NCI-H446 treated with DMSO at 0.1 percent for 48 hours (cell line): Measurements from ENCODE around the gene PCDH1.
"Not testable (repeated sequence)": the region's sequence is repeated elsewhere in the genome, so short reads cannot be mapped to it uniquely, and the experiment has no call there.

Experiments
- DNase-seq: peaks from one replicate; lab custom pipeline; 2025; lab: John Stamatoyannopoulos, UW

PCDH1 gene

GRCh38 chr5:141878186-141878710, at the start of gene PCDH1:
Gene PCDH1 (minus strand): TSS chr5:141878410. CDS start chr5:141878262, 148 bp downstream.
- DNase-seq = no peak

DNA sequence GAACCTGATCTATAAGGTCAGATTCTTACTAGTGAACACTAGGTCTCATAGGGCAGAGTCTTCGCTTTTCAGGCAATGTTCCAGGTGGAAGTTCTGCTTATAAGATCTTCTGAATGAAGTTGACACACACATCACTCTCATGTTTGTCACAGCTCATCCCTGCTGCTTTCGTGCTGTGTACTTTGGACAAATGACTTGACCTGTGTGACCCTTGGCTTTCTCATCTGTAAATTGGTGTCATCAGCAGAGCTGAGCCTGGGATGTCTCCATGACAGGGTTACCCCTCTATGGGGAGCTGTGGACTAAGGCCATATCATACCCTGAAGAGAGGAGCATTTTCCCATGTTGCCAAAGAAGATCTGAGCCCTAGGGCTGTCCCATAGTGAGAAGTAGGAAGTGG, 48.2 kb upstream of the PCDH1 start:
- DNase-seq = no peak

DNA sequence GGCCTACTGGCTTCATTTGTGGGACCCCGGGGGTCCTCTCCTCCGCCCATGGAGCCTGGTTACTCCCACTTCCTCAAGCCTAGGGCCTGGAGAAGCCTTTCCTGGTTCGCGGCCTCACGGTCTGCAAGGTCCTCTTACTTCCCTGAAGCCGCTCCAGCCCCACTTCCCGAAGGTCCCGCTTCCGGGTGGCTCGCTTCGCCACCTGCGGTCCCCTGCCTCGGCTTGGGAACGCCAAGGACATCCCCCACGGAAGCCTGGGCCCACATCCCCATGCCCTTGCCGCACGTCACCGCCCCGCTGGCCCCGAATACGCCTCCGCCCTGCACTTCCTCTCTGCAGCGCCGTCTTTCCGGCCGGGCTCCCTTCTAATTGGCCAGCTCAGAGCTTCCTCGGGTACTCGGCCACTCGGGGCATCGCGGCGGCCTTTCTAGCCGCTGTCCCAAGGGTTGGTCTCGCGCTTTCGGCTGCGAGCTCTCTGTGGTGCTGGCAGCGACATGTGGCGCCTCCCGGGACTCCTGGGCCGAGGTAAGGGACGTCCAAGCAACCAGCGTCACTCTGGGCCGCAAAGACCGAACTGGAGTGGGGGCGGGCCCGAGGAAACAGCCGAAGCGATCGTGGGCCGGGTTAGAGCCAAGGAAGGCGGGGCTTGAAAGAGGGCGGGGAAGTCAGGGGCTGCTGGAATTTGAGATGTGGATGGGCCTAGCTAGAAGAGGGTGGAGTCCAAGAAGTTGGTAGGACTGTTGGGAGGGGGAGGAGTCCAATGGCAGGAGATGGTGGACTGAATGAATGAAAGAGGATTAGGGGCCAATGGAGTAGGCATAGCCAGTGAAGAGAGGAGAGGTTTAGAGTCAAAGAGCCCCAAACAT, 45.5 kb upstream of the PCDH1 start, which contains the start of gene DELE1:
Gene DELE1 (plus strand): TSS at position 424 of the 866 bp plus-strand sequence. CDS start 71 bp downstream, at position 495.
- DNase-seq = peak; percentile 86

GRCh38 chr5:141922827-141923447, 44.7 kb upstream of the PCDH1 start:
- DNase-seq = not testable (repeated sequence)

- DNase-seq = no peak
Measured at GRCh38 chr5:141920771-141921170, 42.6 kb upstream of the PCDH1 start.

DNA sequence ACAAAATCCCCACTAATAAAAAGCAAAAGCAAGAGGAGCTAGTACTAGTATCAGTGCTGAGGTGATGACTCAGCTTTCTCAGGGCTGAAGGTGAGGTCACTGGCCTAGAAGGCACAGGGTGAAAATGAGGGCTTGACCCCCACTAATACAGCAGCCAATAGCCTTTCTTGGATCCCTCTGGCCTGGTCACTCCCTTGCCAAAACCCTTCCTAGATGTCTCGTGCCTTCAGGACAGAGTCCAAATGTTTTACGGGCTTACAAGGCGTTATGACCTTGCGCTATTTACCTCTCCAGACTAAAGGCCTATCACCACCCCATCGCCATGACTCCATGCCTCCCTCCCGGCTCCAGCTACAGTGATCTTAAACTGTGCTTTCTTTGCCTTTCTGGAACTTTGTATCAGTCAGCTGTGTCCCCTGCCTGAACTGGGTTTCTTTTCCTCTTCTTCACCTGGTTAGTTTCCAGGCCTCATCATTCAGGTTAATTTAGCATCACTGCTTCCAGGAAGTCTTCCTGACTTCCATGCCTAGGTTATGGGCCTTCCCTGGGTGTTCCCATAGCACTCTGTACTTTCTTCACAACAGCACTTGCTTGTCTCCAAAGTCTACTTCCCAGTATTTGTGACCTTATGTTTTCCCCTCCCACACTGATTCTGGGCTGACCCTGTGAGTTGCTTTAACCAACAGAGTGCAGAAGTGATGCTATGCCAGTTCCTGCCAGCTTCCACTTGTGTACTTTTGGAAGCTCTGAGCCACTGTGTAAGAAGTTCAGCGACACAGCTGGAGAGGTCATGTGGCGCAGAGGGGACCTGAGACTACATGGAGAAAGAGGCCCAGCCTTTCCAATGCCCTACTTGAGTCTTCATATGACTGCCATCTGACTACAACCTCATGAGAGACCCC, 41.3 kb upstream of the PCDH1 start:
- no peak for DNase-seq

- no peak for DNase-seq
Measured at GRCh38 chr5:141917760-141918159, 39.5 kb upstream of the PCDH1 start.

DNA sequence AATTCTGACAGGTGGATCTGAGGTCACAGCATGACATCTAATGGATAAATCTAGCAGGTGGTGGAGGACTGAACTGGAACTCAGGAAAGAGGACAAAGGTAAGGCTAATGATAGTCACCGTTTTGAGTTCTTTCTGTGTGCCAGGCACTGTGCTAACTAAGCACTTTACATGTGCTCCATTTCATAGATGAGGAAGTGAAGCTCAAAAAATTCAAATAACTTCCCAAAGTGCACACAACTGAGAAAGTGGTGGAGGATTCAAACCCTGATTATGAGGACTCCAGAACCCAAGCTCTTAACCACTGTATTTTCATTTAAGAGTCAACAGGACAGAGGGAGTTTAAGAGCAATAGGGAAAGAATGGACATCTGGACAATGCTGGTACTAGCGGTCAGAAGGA, 38.3 kb upstream of the PCDH1 start:
- DNase-seq = no peak

GRCh38 chr5:141915881-141916336, 37.7 kb upstream of the PCDH1 start:
- no peak for DNase-seq

DNA sequence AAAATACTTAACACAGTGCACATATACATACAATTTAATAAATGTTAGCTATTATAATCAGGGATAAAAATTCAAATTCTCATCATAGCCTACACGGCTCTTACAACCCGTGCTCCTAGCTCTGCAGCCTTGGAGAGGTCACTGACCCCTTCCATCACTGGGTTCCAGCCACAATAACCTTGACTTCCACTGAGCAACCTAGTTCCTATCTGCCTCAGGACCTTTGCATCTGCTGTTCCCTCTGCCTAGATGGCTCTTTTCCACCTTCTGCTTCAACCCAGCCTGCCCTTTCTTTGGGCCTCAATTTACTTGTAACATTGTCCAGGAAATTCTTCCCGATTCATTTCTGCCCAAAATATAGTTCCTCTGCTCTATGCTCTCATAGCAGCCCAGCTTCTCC, 36.6 kb upstream of the PCDH1 start:
- no peak for DNase-seq

GRCh38 chr5:141914199-141914743, 36.1 kb upstream of the PCDH1 start:
- DNase-seq = no peak

DNA sequence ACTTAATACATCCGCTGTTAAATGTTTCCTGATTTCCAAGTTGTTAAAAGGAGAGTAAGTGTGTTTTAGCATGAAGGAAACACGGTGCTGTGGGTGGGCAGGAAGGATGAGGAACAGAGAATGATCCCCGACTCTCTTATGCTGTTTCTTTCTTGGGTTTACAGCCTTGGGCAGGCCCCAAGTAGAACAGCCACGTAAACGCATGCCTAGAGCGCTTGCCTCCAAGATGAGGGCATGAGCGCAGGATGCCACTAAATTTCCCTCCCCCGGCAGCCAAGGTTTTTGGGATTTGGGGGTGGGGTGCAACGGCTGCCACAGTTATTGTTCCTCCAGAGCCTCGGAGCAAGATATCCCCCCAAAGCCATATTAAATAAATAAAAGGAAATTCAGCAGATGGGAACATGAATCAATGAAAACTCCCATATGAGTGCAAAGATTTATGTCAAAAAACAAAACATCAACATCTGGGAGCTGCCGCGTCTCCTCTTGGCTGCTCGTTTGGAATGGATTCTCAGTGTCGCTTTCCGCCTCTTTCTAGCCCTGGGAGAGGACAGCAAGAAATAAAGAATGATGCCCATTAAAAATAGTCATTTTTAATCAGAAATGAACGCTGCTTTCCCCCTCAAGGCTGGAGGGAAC, 35.5 kb upstream of the PCDH1 start:
- DNase-seq = no peak

GRCh38 chr5:141910271-141910673, 32.1 kb upstream of the PCDH1 start:
- no peak for DNase-seq

DNA sequence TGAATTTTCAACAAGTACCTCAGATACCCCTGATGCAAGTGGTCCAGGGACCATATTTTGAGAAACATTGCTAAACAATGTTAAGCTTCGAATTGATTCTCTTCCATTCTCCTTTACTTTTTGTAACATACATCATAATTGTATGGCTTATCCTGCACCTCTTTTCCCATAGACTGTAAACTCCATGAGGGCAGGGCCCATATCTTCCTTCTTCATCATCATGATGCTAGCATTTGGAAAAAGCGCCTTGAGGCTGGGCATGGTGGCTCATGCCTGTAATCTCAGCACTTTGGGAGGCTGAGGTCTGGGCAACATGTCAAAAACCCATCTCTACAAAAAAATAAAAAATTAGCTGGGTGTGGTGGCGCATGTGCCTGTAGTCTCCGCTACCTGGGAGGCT, 31.0 kb upstream of the PCDH1 start:
- DNase-seq = no peak

- DNase-seq = no peak
Measured at GRCh38 chr5:141908796-141909195, 30.6 kb upstream of the PCDH1 start.

- DNase-seq = no peak
Measured at GRCh38 chr5:141906972-141907371, 28.8 kb upstream of the PCDH1 start.

- no peak for DNase-seq
Measured at GRCh38 chr5:141906517-141906916, 28.3 kb upstream of the PCDH1 start.

- DNase-seq = no peak
Measured at GRCh38 chr5:141904551-141904950, 26.3 kb upstream of the PCDH1 start.

DNA sequence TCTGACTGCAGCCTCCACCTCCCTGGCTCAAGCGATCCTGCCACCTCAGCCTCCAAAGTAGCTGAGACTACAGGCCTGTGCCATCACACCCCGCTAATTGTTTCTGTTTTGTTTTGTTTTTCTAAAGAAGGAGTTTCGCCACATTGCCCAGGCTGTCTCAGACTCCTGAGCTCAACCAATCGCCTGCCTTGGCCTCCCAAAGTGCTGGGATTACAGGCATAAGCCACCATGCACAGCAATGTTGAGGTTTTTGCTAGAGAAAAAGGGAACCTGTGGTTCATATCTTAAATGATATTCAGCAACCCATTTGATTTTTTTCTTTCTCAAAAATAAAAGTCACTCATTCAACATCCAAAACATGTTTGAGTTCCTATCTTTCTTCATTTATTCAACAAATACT, 25.1 kb upstream of the PCDH1 start:
- no peak for DNase-seq

GRCh38 chr5:141902015-141902814, 24.0 kb upstream of the PCDH1 start:
- no peak for DNase-seq
